Measurements from ENCODE around the gene CCDC74A. TPM values are rescaled to one million over a fixed set of nuclear protein-coding genes. Genes with fewer than 3 reads are reported as not detected.
"Not testable (repeated sequence)": the region's sequence is repeated elsewhere in the genome, so short reads cannot be mapped to it uniquely, and the experiment has no call there.

CCDC74A gene
- total RNA-seq, 2 donors from 2014 or later: 1.6 to 4.3 TPM

DNA sequence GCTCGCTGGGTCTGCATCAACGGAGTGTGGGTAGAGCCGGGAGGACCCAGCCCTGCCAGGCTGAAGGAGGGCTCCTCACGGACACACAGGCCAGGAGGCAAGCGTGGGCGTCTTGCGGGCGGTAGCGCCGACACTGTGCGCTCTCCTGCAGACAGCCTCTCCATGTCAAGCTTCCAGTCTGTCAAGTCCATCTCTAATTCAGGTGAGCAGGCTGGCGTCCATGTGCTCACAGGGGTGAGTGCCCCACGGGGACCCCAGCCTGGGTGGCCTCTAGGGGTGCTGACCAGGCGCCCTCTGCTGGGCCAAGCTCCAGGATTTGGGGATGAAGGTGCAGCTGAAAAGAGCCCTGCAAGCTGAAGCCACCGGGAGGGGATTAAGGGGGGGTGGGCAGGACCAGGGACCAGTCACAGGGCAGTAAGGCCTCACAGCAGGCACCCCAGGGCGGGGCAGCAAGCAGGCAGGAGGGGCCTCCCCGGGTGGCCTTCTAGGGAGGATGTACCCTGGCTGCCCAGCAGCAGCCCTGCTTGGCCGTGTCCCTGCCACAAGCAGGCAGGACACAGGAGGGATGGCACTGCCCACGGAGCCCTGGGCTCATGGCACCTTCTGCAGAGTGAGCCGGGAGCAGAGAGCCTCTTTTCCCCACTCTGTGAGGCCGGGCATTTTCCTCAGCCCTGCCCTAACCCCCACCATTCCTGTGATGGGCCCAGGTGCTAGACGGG, 3.1 kb downstream of the CCDC74A start:
- peak in 1 of 4 donors; percentile 7 for DNase-seq
- intact Hi-C loops (cut with DNase I); H3K27me3 ChIP-seq; H3K27ac ChIP-seq; H3K36me3 ChIP-seq (replicated peaks in 1 of 2; ENCODE audit: insufficient read depth in 1 of 2, low read depth in 2 of 2); H3K4me1 ChIP-seq; ATAC-seq; H3K4me3 ChIP-seq; H3K9me3 ChIP-seq: not testable (repeated sequence)
- 30 to 67% methylated on average over 6 to 15 of the region's 22 CpGs for WGBS, 2 donors

DNA sequence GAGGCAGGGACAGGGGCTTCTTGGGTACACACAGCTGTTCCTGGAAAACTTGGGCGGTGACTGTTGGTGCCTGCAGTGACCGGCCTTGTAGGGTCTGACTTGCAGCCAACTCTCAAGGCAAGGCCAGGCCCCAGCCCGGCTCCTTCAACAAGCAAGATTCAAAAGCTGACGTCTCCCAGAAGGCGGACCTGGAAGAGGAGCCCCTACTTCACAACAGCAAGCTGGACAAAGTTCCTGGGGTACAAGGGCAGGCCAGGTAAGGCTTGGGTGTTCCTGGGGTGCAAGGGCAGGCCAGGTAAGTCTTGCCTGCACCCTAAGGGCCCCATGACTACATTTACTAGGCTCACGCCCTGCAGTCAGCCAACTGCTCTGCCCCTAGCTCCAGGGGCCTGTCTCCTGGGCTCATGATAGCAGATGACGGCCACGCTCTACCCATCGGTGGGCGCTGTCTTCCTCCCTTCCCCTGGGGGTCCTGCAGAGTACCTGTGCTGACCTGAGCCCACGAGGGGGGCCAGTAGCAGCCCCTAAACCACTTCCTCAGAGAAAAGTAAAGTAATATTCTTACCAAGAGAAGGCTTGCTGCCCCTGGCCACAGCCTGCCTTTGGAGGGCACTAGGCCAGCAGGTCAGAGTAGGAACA, 4.0 kb downstream of the CCDC74A start:
- ATAC-seq; H3K27ac ChIP-seq; DNase-seq; H3K9me3 ChIP-seq; H3K4me1 ChIP-seq; H3K4me3 ChIP-seq; intact Hi-C loops (cut with DNase I); H3K36me3 ChIP-seq (replicated peaks in 1 of 2; ENCODE audit: insufficient read depth in 1 of 2, low read depth in 2 of 2); H3K27me3 ChIP-seq: not testable (repeated sequence)
- WGBS, 2 donors: 74 to 83% methylated on average over 3 to 5 of the region's 11 CpGs

DNA sequence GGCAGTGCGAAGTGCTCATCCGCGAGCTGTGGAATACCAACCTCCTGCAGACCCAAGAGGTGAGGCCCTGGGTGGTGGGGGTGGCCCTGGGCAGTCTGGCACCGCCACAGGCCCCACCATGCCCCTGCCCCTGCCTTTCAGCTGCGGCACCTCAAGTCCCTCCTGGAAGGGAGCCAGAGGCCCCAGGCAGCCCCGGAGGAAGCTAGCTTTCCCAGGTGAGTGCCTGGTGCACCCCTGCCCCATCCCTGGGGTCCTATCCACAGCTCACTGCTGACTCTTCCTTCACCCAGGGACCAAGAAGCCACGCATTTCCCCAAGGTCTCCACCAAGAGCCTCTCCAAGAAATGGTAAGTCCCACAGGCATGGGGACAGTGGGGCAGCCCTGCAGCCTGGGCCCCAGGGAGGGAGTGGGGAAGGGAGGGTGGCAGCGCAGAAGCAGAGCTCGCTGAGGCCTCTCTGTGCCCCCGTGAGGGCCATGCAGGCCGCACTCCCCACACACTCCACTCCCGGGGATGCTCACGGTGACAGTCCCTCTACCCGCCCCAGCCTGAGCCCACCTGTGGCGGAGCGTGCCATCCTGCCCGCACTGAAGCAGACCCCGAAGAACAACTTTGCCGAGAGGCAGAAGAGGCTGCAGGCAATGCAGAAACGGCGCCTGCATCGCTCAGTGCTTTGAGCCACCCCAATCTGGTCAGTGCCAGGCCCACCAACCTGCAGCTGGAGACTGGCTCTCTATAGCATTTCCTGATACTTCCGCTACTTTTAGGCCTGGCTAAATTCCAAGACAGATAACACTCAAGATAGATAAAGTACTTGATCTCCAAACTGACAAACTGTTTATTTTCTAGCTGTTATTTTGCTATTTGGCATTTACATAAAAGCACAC, 5.3 kb downstream of the CCDC74A start:
- H3K9me3 ChIP-seq; H3K4me1 ChIP-seq; H3K4me3 ChIP-seq; ATAC-seq; H3K27ac ChIP-seq; DNase-seq; H3K27me3 ChIP-seq; intact Hi-C loops (cut with DNase I); H3K36me3 ChIP-seq (replicated peaks in 1 of 2; ENCODE audit: insufficient read depth in 1 of 2, low read depth in 2 of 2): not testable (repeated sequence)
- WGBS, 2 donors: 14 to 82% methylated on average over 1 to 19 of the region's 23 CpGs

DNA sequence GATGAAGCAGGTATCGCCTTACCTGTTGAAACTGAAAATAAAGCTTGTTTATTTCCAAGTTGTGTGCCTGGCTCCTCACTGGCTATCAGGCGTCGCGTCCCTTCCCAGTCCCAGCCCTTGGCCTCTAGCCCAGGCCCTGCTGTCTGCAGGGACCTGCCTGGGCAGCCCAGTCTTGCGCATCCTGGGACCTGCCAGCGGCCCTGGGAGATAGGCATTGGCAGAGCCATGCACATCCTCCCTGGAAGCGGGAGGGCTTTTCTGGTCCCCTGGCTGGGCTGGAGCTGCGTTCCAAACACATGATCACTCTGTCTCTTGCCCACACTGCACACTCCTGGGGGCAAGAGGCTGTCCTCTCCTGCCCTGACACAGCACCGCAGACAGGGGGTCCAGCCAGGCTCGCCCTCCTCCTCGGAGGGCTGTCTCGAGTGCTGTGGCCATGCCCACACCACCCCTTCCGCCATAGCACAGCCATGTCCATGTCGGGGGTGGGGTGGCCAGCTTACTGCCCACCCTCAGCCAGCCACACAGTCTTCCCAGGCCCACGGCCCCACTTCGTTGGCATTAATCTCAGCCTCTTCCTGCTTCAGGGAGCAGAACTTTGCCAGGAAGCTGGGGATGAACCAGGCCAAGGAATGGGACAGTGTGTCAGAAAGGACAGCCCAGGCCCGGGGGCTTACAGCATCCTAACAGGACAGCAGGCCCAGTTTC, 6.1 kb downstream of the CCDC74A start:
- 69 to 85% methylated on average over 4 to 10 of the region's 17 CpGs for WGBS, 2 donors
- H3K36me3 ChIP-seq (replicated peaks in 1 of 2; ENCODE audit: insufficient read depth in 1 of 2, low read depth in 2 of 2); ATAC-seq; intact Hi-C loops (cut with DNase I); H3K27ac ChIP-seq; H3K27me3 ChIP-seq; H3K4me1 ChIP-seq; H3K4me3 ChIP-seq; H3K9me3 ChIP-seq; DNase-seq: not testable (repeated sequence)

DNA sequence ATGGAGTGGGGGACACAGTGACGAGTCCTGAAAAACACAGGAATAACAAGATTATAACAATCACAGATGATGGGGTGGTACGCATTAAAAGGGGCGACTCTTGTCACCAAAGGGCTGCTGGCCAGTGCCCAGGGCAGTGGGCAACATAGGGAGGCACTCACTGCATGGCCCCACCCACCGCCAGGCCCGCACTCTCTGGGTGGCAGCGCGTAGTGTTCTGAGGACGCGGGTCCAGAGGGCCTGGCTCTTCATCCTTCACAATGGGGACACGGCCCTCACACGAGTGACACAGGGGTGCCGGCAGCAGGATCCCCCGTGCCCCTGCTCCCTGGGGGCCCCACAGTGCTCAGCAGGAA, 6.6 kb downstream of the CCDC74A start:
- H3K9me3 ChIP-seq; H3K4me1 ChIP-seq; H3K27me3 ChIP-seq; intact Hi-C loops (cut with DNase I); ATAC-seq; H3K4me3 ChIP-seq; H3K27ac ChIP-seq; H3K36me3 ChIP-seq (replicated peaks in 1 of 2; ENCODE audit: insufficient read depth in 1 of 2, low read depth in 2 of 2); DNase-seq: not testable (repeated sequence)
- 55 to 91% methylated on average over 3 to 9 of the region's 13 CpGs for WGBS, 2 donors

DNA sequence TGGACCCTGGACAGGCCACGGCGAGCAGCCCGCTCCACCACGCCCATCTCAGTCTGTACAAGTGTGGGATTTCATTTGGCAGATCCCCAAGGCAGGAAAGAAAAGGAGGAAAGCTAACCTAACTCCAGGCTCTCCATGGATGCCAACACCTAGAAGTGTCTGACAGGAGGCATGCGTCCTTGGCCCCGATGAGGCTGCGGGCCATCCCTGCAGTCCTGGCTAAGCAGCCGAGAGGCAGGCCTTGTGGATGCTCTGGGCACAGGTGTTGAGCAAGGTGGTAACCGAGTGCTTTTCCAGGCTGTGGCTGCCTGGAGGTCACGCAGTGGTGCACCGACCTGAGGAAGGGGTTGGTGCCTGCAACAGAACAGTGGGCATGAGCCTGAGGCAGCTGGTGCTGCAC, 7.3 kb downstream of the CCDC74A start:
- intact Hi-C loops (cut with DNase I); H3K4me1 ChIP-seq; H3K36me3 ChIP-seq (replicated peaks in 1 of 2; ENCODE audit: insufficient read depth in 1 of 2, low read depth in 2 of 2); DNase-seq; ATAC-seq; H3K9me3 ChIP-seq; H3K4me3 ChIP-seq; H3K27ac ChIP-seq; H3K27me3 ChIP-seq: not testable (repeated sequence)
- WGBS, 2 donors: 65 to 75% methylated on average over 6 to 11 of the region's 11 CpGs

DNA sequence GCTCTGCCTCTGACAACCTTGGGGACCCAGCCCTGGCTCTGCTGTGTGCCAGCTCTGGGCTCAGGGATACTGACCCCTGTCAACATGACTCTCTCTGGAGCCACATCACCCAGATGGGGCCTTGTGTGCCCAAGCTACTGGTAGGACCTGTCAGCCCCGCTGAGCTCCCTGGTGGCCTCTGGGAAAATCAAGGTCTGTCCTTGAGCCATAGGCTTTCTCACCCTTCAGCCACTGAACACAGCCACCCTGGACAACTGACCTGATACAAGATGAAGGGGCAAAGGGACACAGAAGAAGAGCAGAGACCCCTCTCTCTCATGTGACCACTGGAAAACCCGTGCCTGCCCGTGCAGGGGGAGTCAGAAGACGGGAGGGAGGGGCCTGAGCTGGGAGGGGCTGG, 7.8 kb downstream of the CCDC74A start:
- no peak overlapping the region for H3K4me3 ChIP-seq
- no peaks in the 10 kb centered on the region for H3K27me3 ChIP-seq
- ATAC-seq: no peak
- DNase-seq: no peak
- no peaks in the 10 kb centered on the region for H3K36me3 ChIP-seq (replicated peaks in 1 of 2; ENCODE audit: insufficient read depth in 1 of 2, low read depth in 2 of 2)
- 40 to 75% methylated on average over 1 of the region's 4 CpGs for WGBS, 2 donors
- H3K9me3 ChIP-seq: no peaks in the 10 kb centered on the region
- TF ChIP-seq, protein P1, sequence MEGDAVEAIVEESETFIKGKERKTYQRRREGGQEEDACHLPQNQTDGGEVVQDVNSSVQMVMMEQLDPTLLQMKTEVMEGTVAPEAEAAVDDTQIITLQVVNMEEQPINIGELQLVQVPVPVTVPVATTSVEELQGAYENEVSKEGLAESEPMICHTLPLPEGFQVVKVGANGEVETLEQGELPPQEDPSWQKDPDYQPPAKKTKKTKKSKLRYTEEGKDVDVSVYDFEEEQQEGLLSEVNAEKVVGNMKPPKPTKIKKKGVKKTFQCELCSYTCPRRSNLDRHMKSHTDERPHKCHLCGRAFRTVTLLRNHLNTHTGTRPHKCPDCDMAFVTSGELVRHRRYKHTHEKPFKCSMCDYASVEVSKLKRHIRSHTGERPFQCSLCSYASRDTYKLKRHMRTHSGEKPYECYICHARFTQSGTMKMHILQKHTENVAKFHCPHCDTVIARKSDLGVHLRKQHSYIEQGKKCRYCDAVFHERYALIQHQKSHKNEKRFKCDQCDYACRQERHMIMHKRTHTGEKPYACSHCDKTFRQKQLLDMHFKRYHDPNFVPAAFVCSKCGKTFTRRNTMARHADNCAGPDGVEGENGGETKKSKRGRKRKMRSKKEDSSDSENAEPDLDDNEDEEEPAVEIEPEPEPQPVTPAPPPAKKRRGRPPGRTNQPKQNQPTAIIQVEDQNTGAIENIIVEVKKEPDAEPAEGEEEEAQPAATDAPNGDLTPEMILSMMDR (IDR thresholded peaks at IDR 0.05): no peak
- no peak for TF ChIP-seq POLR2A (IDR thresholded peaks at IDR 0.05)
- intact Hi-C loops (cut with DNase I): no loop called here
- no peak overlapping the region for H3K27ac ChIP-seq
- H3K4me1 ChIP-seq: no peaks in the 10 kb centered on the region

DNA sequence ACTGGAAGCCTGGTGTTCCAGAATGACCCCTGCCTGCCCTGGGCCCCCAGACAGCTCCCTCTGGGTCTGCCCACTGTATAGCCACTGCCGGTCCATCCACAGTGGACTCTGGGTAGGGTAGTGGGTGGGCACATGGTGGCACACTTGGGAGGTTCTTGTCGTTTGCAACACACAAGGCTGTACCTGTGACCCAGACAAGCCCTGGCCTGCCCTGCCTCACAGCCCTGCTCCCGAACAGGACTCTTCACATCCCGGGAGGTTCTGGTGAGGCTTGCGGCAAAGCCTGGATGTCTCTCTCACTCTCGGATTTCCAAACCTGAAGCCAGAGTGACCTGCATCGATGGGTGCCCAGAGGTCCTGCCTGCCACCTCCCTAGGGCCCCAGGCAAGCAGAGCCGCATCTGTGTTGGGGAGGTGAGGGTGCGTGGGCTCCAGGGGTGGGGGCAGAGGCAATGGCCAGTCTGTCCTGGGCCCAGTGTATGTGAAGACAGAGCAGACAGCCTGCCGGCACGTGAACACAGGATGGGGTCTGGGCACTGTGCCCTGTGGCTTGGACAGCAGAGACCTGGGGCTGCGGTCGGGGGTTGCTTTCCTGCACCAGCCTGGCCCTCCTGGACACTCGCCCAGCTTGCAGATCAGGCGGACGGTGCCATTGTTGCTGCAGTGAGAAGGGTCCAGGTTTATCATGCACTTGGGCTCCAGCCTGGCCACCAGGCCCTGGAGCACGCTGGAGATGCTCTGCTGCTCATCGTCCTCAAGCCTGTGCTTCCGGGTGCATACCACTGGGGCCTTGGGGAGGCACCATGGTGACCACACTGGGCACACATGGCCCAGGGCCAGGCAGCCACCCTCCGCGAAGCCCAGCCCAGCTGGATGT, 8.5 kb downstream of the CCDC74A start:
- H3K27ac ChIP-seq; H3K4me3 ChIP-seq; H3K9me3 ChIP-seq; H3K4me1 ChIP-seq; DNase-seq; ATAC-seq; H3K36me3 ChIP-seq (replicated peaks in 1 of 2; ENCODE audit: insufficient read depth in 1 of 2, low read depth in 2 of 2); intact Hi-C loops (cut with DNase I); H3K27me3 ChIP-seq: not testable (repeated sequence)
- 75% methylated on average over 17 of the region's 21 CpGs; no CpG with 5 or more reads in 1 of the 2 donors for WGBS, 2 donors

DNA sequence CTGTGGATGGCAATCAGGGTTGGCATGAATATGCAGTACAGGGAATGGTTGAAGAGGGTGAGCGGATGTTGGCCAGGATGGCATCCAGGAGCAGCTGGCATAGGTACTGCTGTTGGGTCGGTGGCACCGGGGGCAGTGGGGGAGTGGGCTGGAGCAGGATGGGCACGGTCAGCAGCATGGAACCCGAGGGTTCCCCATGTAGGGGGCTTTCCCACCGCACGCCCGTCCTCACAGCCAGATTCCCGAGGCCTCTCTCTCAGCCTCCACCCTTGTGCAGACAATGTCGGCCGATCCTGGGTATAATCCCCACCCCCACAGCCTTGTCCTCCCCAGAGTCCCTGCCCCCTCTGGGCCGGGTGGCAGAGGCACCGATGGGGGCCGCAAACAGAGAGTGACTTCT, 9.2 kb downstream of the CCDC74A start:
- H3K9me3 ChIP-seq; H3K27ac ChIP-seq; DNase-seq; H3K27me3 ChIP-seq; H3K4me3 ChIP-seq; H3K36me3 ChIP-seq (replicated peaks in 1 of 2; ENCODE audit: insufficient read depth in 1 of 2, low read depth in 2 of 2); ATAC-seq; intact Hi-C loops (cut with DNase I); H3K4me1 ChIP-seq: not testable (repeated sequence)
- 75 to 84% methylated on average over 11 to 14 of the region's 14 CpGs for whole genome bisulfite sequencing, 2 donors

Measured in body of pancreas (tissue), 4 donors.